GM18526 (cell line): Measurements from ENCODE around the gene GBX1.

ENCODE experiments used
- POLR2A ChIP-seq: IDR thresholded peaks from 3 replicates; pipeline ENCODE4 v1.6.1; 2011; ENCODE audit not compliant: insufficient read length; ENCODE audit errors: extremely low read depth

GBX1 gene

DNA sequence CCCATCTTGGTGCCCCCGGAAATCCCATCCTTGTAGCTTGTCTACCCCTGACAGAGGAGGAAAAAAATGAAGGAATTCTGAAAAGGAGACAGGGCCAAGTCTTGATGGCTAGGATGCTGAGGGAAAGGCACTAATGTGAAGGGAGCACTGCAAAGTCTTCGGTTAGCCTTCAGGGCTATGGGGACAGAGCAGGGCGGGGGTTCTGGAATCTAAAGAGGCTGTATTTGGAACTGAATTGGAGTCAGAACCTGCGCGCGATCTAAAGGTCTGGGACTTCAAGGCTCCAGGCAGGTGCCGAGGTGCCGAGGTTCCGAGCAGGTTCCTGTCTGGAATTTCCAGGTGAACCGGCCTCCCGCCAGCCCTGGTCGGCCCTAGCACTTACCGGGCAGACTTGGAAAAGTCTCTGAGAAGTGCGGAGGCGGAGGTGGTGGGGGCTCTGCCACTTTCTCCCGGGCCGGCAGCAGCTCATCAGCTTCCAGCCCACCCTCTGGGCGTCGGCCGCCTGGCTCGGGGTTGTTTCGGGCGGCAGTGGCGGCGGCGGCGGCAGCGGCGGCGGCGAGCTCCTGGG is 781 bp downstream of the GBX1 start:
- TF ChIP-seq POLR2A: no peak

GRCh38 chr7:151161757-151162156 is 5.7 kb downstream of the GBX1 start:
- TF ChIP-seq POLR2A: no peak

GRCh38 chr7:151157645-151158329 is 9.7 kb downstream of the GBX1 start:
- no peak for TF ChIP-seq POLR2A

DNA sequence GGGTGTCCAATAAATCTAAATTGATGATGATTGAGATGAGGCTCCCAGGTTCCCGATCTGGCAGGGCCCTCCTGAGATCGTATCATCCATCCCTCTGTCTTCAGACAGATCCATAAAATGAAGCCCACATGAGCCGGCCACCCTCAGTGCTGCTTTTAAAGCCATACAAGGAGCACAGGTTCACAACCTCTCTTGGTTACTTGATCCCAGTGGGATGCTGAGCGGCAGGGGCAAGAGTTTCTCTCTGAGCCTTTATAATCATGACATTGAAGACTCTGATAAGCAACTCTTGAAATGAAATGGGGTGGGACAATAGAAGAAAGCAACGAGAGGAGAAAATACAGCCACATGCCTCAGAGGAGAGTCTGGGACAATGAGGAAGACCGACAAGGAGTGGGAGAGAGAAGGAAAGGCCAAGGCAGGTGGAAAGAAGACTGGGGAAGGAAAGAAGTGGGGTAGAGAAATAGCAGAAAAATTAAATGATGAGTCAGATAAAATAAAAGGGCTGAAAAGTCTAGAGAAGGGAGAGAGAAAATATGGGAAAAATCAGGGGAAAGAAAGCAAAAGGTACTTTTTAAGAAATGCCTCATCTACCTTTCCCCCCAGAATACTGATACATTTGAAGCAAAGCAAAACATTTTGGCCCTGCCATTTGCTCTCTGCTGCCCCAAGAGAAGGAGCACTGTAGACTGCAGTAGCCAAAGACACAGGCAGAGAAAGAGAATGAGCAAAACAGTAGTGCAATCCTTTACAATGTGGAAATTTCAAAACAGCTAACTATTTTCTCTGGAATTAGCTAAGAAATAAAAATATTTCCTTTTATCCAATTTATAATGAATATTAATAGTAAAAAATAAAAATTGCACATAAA is 14.6 kb downstream of the GBX1 start:
- no peak for TF ChIP-seq POLR2A

DNA sequence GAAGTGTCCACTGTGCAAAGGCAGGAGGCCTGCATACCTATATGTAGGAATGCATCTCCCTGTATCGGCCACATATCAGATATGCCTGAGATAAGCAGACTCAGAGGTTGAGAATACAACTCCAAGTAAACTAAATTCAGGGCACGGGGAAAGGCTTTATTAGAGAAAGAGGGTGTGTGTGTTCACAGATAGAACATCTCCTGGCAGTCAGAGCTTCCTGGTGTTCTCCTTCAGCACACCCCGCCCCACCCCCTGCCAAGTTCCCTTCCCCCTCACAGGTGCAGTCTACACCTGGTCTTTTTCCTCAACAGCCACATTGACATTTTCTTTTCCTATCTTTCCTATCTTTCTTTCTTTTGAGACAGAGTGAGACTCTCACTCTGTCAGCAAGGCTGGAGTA is 17.1 kb downstream of the GBX1 start:
- TF ChIP-seq POLR2A: no peak

DNA sequence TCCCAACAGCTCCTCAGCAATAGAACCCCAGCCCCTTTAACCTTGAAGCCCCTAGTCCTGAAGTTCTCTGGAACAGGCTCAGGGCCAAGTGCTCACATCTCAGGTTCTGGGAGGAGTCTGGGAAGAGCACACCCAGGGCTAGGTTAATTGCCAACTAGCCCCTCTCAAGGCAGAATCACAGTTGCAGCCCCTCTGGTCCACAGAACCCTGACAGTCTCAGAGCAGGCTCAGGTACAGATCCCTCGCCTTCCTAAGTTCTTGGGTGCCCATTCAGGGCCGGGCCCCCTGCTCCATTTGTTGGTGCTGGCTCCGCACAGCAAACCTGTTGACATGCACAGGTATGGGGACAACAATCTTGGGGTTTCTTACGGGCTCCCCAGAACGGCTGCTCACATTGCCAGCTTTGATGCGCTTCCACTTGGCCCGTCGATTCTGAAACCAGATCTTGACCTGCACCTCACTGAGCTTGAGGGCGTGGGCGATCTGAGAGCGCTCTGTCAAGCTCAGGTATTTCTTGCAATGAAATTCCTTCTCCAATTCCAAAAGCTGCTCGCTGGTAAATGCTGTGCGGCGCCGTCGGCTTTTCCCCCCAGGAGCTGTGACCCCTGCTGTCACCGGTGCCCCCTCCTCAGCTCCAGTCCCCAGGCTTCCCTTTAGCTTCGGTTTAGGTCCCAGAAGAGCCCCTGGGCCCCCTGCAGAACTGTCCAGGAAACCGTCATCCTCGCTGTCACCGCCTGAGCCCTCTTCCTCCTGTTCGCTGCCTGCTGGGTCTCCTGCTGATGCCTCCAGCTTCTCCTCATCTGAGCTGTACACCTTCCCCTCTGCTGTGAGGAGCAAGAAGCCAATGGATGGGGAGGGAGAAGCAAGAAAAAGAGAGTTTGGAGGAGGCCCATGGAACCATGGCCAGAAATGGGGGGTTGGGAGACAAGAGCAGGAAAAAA is 18.9 kb downstream of the GBX1 start:
- no peak for TF ChIP-seq POLR2A

DNA sequence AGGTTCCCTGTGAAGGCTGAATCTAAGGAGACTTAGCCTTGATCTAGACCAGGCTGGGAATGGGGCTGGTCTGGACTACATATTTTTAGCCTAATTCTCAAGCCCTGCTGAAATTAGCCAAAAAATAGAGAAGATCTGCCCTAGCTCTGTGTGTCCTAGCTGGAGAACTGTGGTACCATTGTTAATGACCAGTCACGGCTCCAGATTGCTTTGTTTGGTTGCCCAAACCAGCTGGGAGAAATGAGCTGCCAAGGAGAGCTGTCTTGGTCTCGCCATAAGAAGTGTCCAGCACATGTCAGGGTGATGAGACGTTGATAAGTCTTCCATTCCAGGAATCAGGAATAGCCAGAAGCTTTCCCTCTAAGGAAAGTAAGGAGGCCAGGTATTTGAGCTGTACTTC is 20.7 kb downstream of the GBX1 start:
- TF ChIP-seq POLR2A: no peak

GRCh38 chr7:151144387-151144786 is 23.1 kb downstream of the GBX1 start:
- TF ChIP-seq POLR2A: no peak

DNA sequence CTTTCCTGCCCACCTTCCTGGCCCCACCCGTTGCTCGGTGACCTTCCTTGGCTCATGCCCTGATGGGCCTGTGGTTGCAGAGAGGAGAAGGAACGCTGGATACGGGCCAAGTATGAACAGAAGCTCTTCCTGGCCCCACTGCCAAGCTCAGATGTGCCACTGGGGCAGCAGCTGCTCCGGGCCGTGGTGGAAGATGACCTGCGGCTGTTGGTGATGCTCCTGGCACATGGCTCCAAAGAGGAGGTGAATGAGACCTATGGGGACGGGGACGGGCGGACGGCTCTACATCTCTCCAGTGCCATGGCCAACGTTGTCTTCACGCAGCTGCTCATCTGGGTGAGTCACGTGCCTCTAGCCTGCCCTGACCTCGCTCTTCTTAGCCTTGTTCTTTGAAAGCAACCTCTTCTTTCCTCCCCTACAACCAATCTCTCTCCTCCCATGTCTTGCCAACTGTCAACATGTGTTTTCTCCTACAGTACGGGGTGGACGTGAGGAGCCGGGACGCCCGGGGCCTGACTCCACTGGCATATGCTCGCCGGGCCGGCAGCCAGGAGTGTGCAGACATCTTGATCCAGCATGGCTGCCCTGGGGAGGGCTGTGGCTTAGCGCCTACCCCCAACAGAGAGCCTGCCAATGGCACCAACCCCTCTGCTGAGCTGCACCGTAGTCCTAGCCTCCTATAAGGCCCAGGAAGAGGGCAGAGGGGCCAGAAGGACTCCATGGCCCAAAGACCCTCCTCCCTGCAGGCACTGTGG is 24.1 kb downstream of the GBX1 start:
- TF ChIP-seq POLR2A: no peak

DNA sequence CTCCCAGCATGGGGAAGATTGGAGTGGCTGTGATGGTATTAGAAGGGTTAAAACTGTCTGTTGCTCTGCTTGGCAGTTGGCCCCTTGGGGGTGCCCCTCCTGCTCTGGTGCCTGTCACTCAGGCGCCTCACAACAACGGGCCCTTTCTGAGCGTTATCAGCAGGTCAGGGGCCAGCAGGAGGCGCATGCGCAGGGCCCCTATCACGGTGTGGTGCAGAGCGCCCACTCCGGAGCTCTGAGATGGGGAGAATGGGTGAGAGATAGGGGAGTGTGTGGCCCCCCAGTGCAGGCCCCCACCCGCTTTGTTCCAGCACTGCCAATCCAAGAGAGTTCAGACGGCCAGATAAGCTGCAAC is 24.8 kb downstream of the GBX1 start:
- no peak for TF ChIP-seq POLR2A

GRCh38 chr7:151141855-151142685 is 25.4 kb downstream of the GBX1 start:
- TF ChIP-seq POLR2A: no peak

GRCh38 chr7:151141311-151141854 is 26.1 kb downstream of the GBX1 start:
- no peak for TF ChIP-seq POLR2A

- no peak for TF ChIP-seq POLR2A
These were observed 26.7 kb downstream of the GBX1 start for GRCh38 chr7:151140826-151141225.

GRCh38 chr7:151139791-151140190 is 27.7 kb downstream of the GBX1 start:
- TF ChIP-seq POLR2A: no peak
